ENCODE measurements around the gene MYH4.

The MYH4 gene

GRCh38 chr17:10469459-10469858 lies at the start of gene MYH4:
Gene MYH4 (minus strand): TSS chr17:10469559. CDS start chr17:10466745, 2,814 bp downstream.
- DNase-seq, result no peak

- no peak for DNase-seq
Measured at GRCh38 chr17:10518271-10519037, 49.1 kb upstream of the MYH4 start, which contains the start of gene MYH1. Gene MYH1 (minus strand): TSS chr17:10518542. CDS start chr17:10516642, 1,900 bp downstream.

- no peak for DNase-seq
Measured at GRCh38 chr17:10516638-10517037, 47.3 kb upstream of the MYH4 start.

- no peak for DNase-seq
Measured at GRCh38 chr17:10516065-10516464, 46.7 kb upstream of the MYH4 start.

GRCh38 chr17:10513299-10514067 lies 44.1 kb upstream of the MYH4 start:
- no peak for DNase-seq

GRCh38 chr17:10512856-10513255 lies 43.5 kb upstream of the MYH4 start:
- no peak for DNase-seq

- no peak for DNase-seq
Measured at GRCh38 chr17:10499950-10500349, 30.6 kb upstream of the MYH4 start.

GRCh38 chr17:10492004-10492403 lies 22.6 kb upstream of the MYH4 start:
- DNase-seq, result no peak

GRCh38 chr17:10482252-10482651 lies 12.9 kb upstream of the MYH4 start:
- DNase-seq, result no peak

GRCh38 chr17:10477701-10478100 lies 8.3 kb upstream of the MYH4 start:
- no peak for DNase-seq

- DNase-seq, result no peak
Measured at GRCh38 chr17:10474536-10474935, 5.2 kb upstream of the MYH4 start.

GRCh38 chr17:10471858-10472257 lies 2.5 kb upstream of the MYH4 start:
- DNase-seq, result no peak

GRCh38 chr17:10463402-10463801 lies 6.0 kb downstream of the MYH4 start:
- no peak for DNase-seq

GRCh38 chr17:10460062-10460461 lies 9.3 kb downstream of the MYH4 start:
- no peak for DNase-seq

GRCh38 chr17:10458701-10459100 lies 10.7 kb downstream of the MYH4 start:
- DNase-seq, result no peak

GRCh38 chr17:10457952-10458351 lies 11.4 kb downstream of the MYH4 start:
- no peak for DNase-seq

- DNase-seq, result no peak
Measured at GRCh38 chr17:10447026-10447931, 22.1 kb downstream of the MYH4 start.

GRCh38 chr17:10439816-10440215 lies 29.5 kb downstream of the MYH4 start:
- DNase-seq, result no peak

- DNase-seq, result no peak
Measured at GRCh38 chr17:10435096-10435495, 34.3 kb downstream of the MYH4 start.

GRCh38 chr17:10429421-10430045 lies 39.8 kb downstream of the MYH4 start:
- DNase-seq, result no peak

GRCh38 chr17:10428781-10429180 lies 40.6 kb downstream of the MYH4 start:
- no peak for DNase-seq

GRCh38 chr17:10421900-10422542 lies 47.3 kb downstream of the MYH4 start, which contains the start of gene MYH8:
Gene MYH8 (minus strand): TSS chr17:10421950. CDS start chr17:10420227, 1,723 bp downstream.
- DNase-seq, result no peak
